ENCODE results near the gene LRRC53. TPM values are rescaled to one million over a fixed set of nuclear protein-coding genes. Genes with fewer than 3 reads are reported as not detected.

Gene LRRC53
- total RNA-seq, 1 experiment from 2014 or later = not detected

GRCh38 chr1:74463333-74463988, 49.0 kb downstream of the LRRC53 start:
- Mint-ChIP-seq H3K4me1 (ENCODE audit: low read depth, unreplicated experiment) (no peaks in the 10 kb centered on the region), H3K27ac (ENCODE audit: unreplicated experiment) (no peak overlapping the region), H3K9me3 (ENCODE audit: low read depth, unreplicated experiment) (peaks cover 5% of the 10 kb centered on the region), H3K27me3 (ENCODE audit: unreplicated experiment) (no peaks in the 10 kb centered on the region), H3K36me3 (ENCODE audit: insufficient read depth, unreplicated experiment) (no peaks in the 10 kb centered on the region), H3K4me3 (ENCODE audit: low read depth, unreplicated experiment) (no peak overlapping the region)
- no peak for DNase-seq
- no TSS peak for BruUV-seq (replicated peaks)
- TF ChIP-seq, protein P1, sequence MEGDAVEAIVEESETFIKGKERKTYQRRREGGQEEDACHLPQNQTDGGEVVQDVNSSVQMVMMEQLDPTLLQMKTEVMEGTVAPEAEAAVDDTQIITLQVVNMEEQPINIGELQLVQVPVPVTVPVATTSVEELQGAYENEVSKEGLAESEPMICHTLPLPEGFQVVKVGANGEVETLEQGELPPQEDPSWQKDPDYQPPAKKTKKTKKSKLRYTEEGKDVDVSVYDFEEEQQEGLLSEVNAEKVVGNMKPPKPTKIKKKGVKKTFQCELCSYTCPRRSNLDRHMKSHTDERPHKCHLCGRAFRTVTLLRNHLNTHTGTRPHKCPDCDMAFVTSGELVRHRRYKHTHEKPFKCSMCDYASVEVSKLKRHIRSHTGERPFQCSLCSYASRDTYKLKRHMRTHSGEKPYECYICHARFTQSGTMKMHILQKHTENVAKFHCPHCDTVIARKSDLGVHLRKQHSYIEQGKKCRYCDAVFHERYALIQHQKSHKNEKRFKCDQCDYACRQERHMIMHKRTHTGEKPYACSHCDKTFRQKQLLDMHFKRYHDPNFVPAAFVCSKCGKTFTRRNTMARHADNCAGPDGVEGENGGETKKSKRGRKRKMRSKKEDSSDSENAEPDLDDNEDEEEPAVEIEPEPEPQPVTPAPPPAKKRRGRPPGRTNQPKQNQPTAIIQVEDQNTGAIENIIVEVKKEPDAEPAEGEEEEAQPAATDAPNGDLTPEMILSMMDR (IDR thresholded peaks at IDR 0.05; ENCODE audit: unreplicated experiment) = no peak
- intact Hi-C loops (cut with micrococcal nuclease; ENCODE audit: unreplicated experiment) = loop anchor here (10.0 kb wide), 1 partner anchor 269 kb away; the partner anchor contains the start of genes FPGT and LRRIQ3
- CTCF ChIA-PET = no interaction called here

DNA sequence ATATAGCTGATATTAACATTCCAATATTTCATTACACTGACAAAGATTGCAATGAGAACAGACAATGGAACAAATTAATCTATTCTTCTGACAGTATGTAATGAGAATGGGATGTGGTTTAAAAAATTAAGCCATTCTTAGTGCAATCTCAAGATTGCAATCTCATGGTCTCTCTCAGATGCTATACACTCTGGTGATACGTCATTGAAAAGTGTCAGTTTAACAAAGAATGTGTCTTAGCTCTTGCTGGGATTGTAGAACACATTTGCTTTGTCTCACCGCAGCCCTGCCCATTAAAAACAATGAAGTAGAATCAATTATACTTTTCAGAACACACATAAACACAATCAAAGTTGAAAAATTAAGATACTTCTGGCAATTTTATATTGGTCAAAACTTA, 55.2 kb downstream of the LRRC53 start:
- H3K27me3 Mint-ChIP-seq (ENCODE audit: unreplicated experiment) = no peaks in the 10 kb centered on the region
- no TSS peak for BruUV-seq (replicated peaks)
- H3K27ac Mint-ChIP-seq (ENCODE audit: unreplicated experiment) = no peak overlapping the region
- CTCF ChIA-PET = no interaction called here
- H3K4me1 Mint-ChIP-seq (ENCODE audit: low read depth, unreplicated experiment) = no peaks in the 10 kb centered on the region
- intact Hi-C loops (cut with micrococcal nuclease; ENCODE audit: unreplicated experiment) = no loop called here
- H3K36me3 Mint-ChIP-seq (ENCODE audit: insufficient read depth, unreplicated experiment) = no peaks in the 10 kb centered on the region
- TF ChIP-seq, protein P1 (IDR thresholded peaks at IDR 0.05; ENCODE audit: unreplicated experiment) = no peak
- no peak overlapping the region for H3K4me3 Mint-ChIP-seq (ENCODE audit: low read depth, unreplicated experiment)
- no peak for DNase-seq
- H3K9me3 Mint-ChIP-seq (ENCODE audit: low read depth, unreplicated experiment) = peaks cover 5% of the 10 kb centered on the region

- H3K27ac Mint-ChIP-seq (ENCODE audit: unreplicated experiment) = no peak overlapping the region
- TF ChIP-seq, protein P1 (IDR thresholded peaks at IDR 0.05; ENCODE audit: unreplicated experiment) = no peak
- H3K27me3 Mint-ChIP-seq (ENCODE audit: unreplicated experiment) = no peaks in the 10 kb centered on the region
- BruUV-seq (replicated peaks) = no TSS peak
- no peaks in the 10 kb centered on the region for H3K36me3 Mint-ChIP-seq (ENCODE audit: insufficient read depth, unreplicated experiment)
- H3K4me1 Mint-ChIP-seq (ENCODE audit: low read depth, unreplicated experiment) = no peaks in the 10 kb centered on the region
- CTCF ChIA-PET = no interaction called here
- no peak for DNase-seq
- intact Hi-C loops (cut with micrococcal nuclease; ENCODE audit: unreplicated experiment) = no loop called here
- H3K9me3 Mint-ChIP-seq (ENCODE audit: low read depth, unreplicated experiment) = peaks cover 13% of the 10 kb centered on the region
- H3K4me3 Mint-ChIP-seq (ENCODE audit: low read depth, unreplicated experiment) = no peak overlapping the region
Measured at GRCh38 chr1:74455390-74455789, 57.0 kb downstream of the LRRC53 start.

DNA sequence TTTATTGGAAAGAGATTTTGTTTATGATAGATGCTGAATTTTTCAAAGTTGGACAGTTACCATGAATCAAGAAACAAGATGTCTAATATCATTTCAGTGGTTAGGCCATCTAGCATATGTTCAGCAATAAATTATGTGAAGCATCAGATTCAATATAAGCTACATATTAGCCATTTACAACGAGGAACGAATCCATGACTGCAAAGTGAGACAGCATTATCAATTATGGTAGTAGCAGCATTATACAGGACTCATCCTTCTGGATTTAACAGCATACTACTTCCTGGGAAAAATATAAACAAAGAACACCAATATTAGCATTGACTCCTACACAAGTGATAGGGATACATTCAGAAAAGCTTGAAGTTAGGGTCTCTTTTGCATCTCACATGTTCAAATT, 59.1 kb downstream of the LRRC53 start:
- BruUV-seq (replicated peaks) = no TSS peak
- Mint-ChIP-seq H3K36me3 (ENCODE audit: insufficient read depth, unreplicated experiment) (no peaks in the 10 kb centered on the region), H3K4me1 (ENCODE audit: low read depth, unreplicated experiment) (no peaks in the 10 kb centered on the region), H3K4me3 (ENCODE audit: low read depth, unreplicated experiment) (no peak overlapping the region), H3K9me3 (ENCODE audit: low read depth, unreplicated experiment) (peaks cover 9% of the 10 kb centered on the region), H3K27ac (ENCODE audit: unreplicated experiment) (no peak overlapping the region), H3K27me3 (ENCODE audit: unreplicated experiment) (no peaks in the 10 kb centered on the region)
- DNase-seq = no peak
- TF ChIP-seq, protein P1 (IDR thresholded peaks at IDR 0.05; ENCODE audit: unreplicated experiment) = no peak
- intact Hi-C loops (cut with micrococcal nuclease; ENCODE audit: unreplicated experiment) = no loop called here
- CTCF ChIA-PET = no interaction called here

Measured in Calu3 (cell line).